HepG2 (cell line): ENCODE results near the gene UPK1B. TPM values are rescaled to one million over a fixed set of nuclear protein-coding genes. Genes with fewer than 3 reads are reported as not detected.

ENCODE experiments used
- ATAC-seq: fragments of 200-7000 bp; cut with Tn5 transposase; 3 replicates; pipeline ENCODE4 v1.9.1; 2020; ENCODE audit warnings: mild to moderate bottlenecking, moderate library complexity
- BruUV-seq: library from RNA; stranded (reverse); fragments of 400-500 nt; replicated peaks from 2 replicates; lab custom pipeline; 2021; lab: Mats Ljungman, UMichigan
- CTCF ChIA-PET: fragments of 300-600 bp; formaldehyde crosslinking; extraction: SDS; loops from one replicate; lab custom pipeline; 2021; ENCODE audit warnings: low total read pairs, inconsistent platforms, low intra/inter-chr PET ratio; lab: Yijun Ruan, JAX
- POLR2A ChIA-PET: fragments of 350-600 bp; sonication (Branson Sonifier 250); formaldehyde crosslinking; loops from one replicate; lab custom pipeline; 2020; ENCODE audit warnings: antibody characterized with exemption, inconsistent platforms; lab: Yijun Ruan, JAX
- DNase-seq: peaks from one replicate; pipeline ENCODE4 v3.0.0-alpha.2; 2015; ENCODE audit warnings: low spot score
- FAIRE-seq: peaks from 3 replicates; lab custom pipeline; 2011; peaks lifted over from hg19 to GRCh38; lab: Jason Lieb, UNC
- H2AFZ ChIP-seq: one replicate; pipeline ENCODE4 v1.6.1; 2011; ENCODE audit warnings: low read length, inconsistent platforms
- H3K27ac ChIP-seq: fragments of 300-600 bp; 3 replicates; pipeline ENCODE4 v1.8.0; 2011; ENCODE audit warnings: mixed run types, mild to moderate bottlenecking, mixed read lengths, low read length, inconsistent platforms; ENCODE audit not compliant: insufficient read depth; ENCODE audit errors: extremely low read length
- H3K27me3 ChIP-seq, 2 experiments: fragments of 200-600 bp in 1 of 2; 2 replicates in 1 of 2; 3 replicates in 1 of 2; pipeline versions ENCODE4 v1.6.0 to v1.8.0; 2011; ENCODE audit warnings: low read length in 2 of 2, mild to moderate bottlenecking in 2 of 2, moderate library complexity in 2 of 2, inconsistent platforms in 1 of 2; ENCODE audit not compliant: insufficient read depth in 2 of 2, control insufficient read depth in 1 of 2
- H3K36me3 ChIP-seq, 2 experiments: fragments of 200-600 bp in 1 of 2; replicated peaks in 1 of 2; 2 replicates in 1 of 2; 3 replicates in 1 of 2; pipeline versions ENCODE4 v1.5.1 to v1.8.0; 2011; ENCODE audit warnings: low read length in 2 of 2, inconsistent platforms in 1 of 2; ENCODE audit not compliant: insufficient read depth in 2 of 2, control insufficient read depth in 1 of 2
- H3K4me1 ChIP-seq: 2 replicates; pipeline ENCODE4 v1.5.1; 2012; ENCODE audit warnings: low read length, inconsistent platforms; ENCODE audit not compliant: insufficient read depth
- H3K4me2 ChIP-seq: 2 replicates; pipeline ENCODE4 v1.6.0; 2011; ENCODE audit warnings: low read depth, low read length, inconsistent platforms
- H3K4me3 ChIP-seq, 3 experiments: fragments of 200-600 bp in 1 of 3; sonication (generic), shearing (Covaris generic) in 1 of 3; replicated peaks in 1 of 3; 2 replicates each; pipeline ENCODE4 v1.5.1; 2011 to 2016; ENCODE audit warnings: low read length in 3 of 3, inconsistent platforms in 2 of 3, low read depth in 2 of 3, mild to moderate bottlenecking in 2 of 3, control low read depth in 1 of 3, mixed read lengths in 1 of 3; ENCODE audit not compliant: insufficient read depth in 1 of 3
- H3K79me2 ChIP-seq: one replicate; pipeline ENCODE4 v1.6.1; 2011; ENCODE audit warnings: low read length, inconsistent platforms; ENCODE audit not compliant: insufficient read depth
- H3K9ac ChIP-seq: 2 replicates; pipeline ENCODE4 v1.6.0; 2011; ENCODE audit warnings: mild to moderate bottlenecking, low read depth, low read length, inconsistent platforms; ENCODE audit not compliant: insufficient read depth
- H3K9me3 ChIP-seq: 2 replicates; pipeline ENCODE4 v1.5.1; 2012; ENCODE audit warnings: mild to moderate bottlenecking, low read length
- H4K20me1 ChIP-seq: 2 replicates; pipeline ENCODE4 v1.6.0; 2011; ENCODE audit warnings: inconsistent platforms, mild to moderate bottlenecking, low read length, moderate library complexity; ENCODE audit not compliant: insufficient read depth
- ERF ChIP-seq: IDR thresholded peaks from 2 replicates; pipeline ENCODE4 v1.6.1; 2018; ENCODE audit warnings: missing biosample characterization, missing genetic modification reagents
- KDM5A ChIP-seq: fragments of 200-600 bp; sonication (generic); IDR thresholded peaks from 2 replicates; pipeline ENCODE4 v1.7.0; 2018; ENCODE audit warnings: antibody characterized with exemption, mild to moderate bottlenecking, low read length, borderline replicate concordance
- KDM5B ChIP-seq: sonication (generic); formaldehyde crosslinking; IDR thresholded peaks from 2 replicates; pipeline ENCODE4 v1.4.0; 2020; ENCODE audit warnings: missing genetic modification reagents, mild to moderate bottlenecking, borderline replicate concordance
- PHF21A ChIP-seq: sonication (generic); formaldehyde crosslinking; IDR thresholded peaks from 2 replicates; pipeline ENCODE4 v1.5.0; 2020; ENCODE audit warnings: mild to moderate bottlenecking, missing genetic modification reagents
- ZNF317 ChIP-seq: sonication (generic); formaldehyde crosslinking; IDR thresholded peaks from 2 replicates; pipeline ENCODE4 v1.5.0; 2020; ENCODE audit warnings: mild to moderate bottlenecking, missing genetic modification reagents
- ZNF724P ChIP-seq: sonication (generic); formaldehyde crosslinking; IDR thresholded peaks from 2 replicates; pipeline ENCODE4 v1.8.0; 2022; ENCODE audit warnings: missing genetic modification reagents, borderline replicate concordance
- ZNF841 ChIP-seq: sonication (generic); formaldehyde crosslinking; IDR thresholded peaks from 2 replicates; pipeline ENCODE4 v1.8.1; 2023; ENCODE audit warnings: missing genetic modification reagents, borderline replicate concordance
- WGBS: methylation state at CpG from one replicate; pipeline ENCODE4 v1.1.6; 2017; ENCODE audit warnings: low lambda C conversion rate; 5-methylcytosine and 5-hydroxymethylcytosine counted together
- in situ Hi-C: cut with HindIII; loops from 2 replicates; pipeline ENCODE4 v1.10.0; 2017; ENCODE audit warnings: low pct_unique_long_range_greater_than_20kb; ENCODE audit not compliant: extremely low pct_ligation_motif_present
- intact Hi-C: fragments of 100-400 bp; cut with micrococcal nuclease; formaldehyde crosslinking; loops from one replicate; pipeline ENCODE4 v1.10.0; 2022; ENCODE audit not compliant: unreplicated experiment
- polyA plus RNA-seq, 8 experiments: library from polyadenylated mRNA; depleted of rRNA in 3 of 8; stranded (reverse) in 7 of 8; unstranded in 1 of 8; fragments of >200 nt; fragmentation: Illumina TruSeq in 4 of 8; extraction: Trizol in 4 of 8; gene quantifications; 2 replicates each; pipeline versions ENCODE4 v1.2.1 to v1.2.3, GENCODE V29; 2011 to 2016; ENCODE audit warnings: low read depth in 4 of 8, missing spikeins in 1 of 8, mixed read lengths in 1 of 8; ENCODE audit not compliant: insufficient read depth in 1 of 8
- total RNA-seq, 5 experiments: library from RNA; depleted of rRNA; stranded (reverse); fragments of >200 nt; fragmentation: Illumina TruSeq; extraction: Trizol; gene quantifications; 2 replicates each; pipeline ENCODE4 v1.2.3, GENCODE V29; 2016; ENCODE audit warnings: low read depth in 1 of 5
- TF ChIP-seq, protein P1 (sequence below): sonication (generic); formaldehyde crosslinking; IDR thresholded peaks from 2 replicates; pipeline ENCODE4; 2020; ENCODE audit warnings: missing genetic modification reagents, mild to moderate bottlenecking, borderline replicate concordance
- TF ChIP-seq, protein P2 (sequence below): sonication (generic); formaldehyde crosslinking; conservative IDR thresholded peaks from 2 replicates; pipeline ENCODE4 v1.4.0; 2020; ENCODE audit warnings: missing genetic modification reagents
- TF ChIP-seq, protein P3 (sequence below): sonication (generic); formaldehyde crosslinking; IDR thresholded peaks from 2 replicates; pipeline ENCODE4 v1.4.0; 2020; ENCODE audit warnings: missing genetic modification reagents

UPK1B gene
- total and polyA plus RNA-seq, 2 of the 13 experiments (the other 11 are each of a cell fraction or from before 2014, with no cell fraction given): not detected

DNA sequence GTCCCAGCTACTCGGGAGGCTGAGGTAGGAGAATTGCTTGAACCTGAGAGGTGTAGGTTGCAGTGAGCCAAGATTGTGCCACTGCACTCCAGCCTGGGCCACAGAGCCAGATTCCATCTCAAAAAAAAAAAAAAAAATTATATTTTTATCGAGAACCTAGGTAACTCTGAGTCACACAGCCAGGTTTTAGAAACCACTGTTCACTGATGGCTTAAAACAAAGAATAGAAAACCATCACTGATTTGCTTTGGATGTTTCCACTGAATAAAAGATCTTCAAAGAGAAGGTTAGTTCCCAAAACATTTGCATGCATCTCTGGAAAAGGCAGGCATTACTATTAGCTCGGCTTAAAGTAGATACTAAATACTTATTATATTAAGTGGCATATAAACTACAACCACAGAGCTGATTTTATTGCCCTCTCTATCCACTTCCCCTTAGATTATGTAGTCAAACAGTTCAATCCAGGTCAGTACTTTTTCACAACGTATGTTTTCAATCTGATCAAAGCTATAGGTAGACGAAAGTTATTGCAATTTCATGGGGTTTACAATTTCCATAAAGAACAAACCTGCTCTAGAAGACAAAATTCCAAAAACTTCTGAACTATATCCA, 65.9 kb downstream of the UPK1B start:
- 19% methylated on average over 5 of the region's 5 CpGs for WGBS
- Histone ChIP-seq H3K9me3 (no peaks in the 10 kb centered on the region), H3K27me3 (no peaks in the 10 kb centered on the region), H3K27ac (peak overlapping the region; percentile 98), H4K20me1 (no peaks in the 10 kb centered on the region), H3K4me2 (peak overlapping the region; percentile 95), H2AFZ (no peak overlapping the region), H3K79me2 (peaks cover 19% of the 10 kb centered on the region), H3K36me3 (peaks cover 0 to 18% of the 10 kb centered on the region in 2 experiments; a peak in 4 of 5 replicates), H3K4me3 (peak overlapping the region; percentile 72 to 85 (median 82); a peak in 5 of 6 replicates), H3K9ac (peak overlapping the region; percentile 81), H3K4me1 (peaks cover 20% of the 10 kb centered on the region)
- FAIRE-seq (no peak), ATAC-seq (no peak), DNase-seq (no peak)
- TF ChIP-seq ZNF317: 0 out of 2 replicates have a peak, but pooled peaks have one; percentile 3
- TF ChIP-seq, protein P1, sequence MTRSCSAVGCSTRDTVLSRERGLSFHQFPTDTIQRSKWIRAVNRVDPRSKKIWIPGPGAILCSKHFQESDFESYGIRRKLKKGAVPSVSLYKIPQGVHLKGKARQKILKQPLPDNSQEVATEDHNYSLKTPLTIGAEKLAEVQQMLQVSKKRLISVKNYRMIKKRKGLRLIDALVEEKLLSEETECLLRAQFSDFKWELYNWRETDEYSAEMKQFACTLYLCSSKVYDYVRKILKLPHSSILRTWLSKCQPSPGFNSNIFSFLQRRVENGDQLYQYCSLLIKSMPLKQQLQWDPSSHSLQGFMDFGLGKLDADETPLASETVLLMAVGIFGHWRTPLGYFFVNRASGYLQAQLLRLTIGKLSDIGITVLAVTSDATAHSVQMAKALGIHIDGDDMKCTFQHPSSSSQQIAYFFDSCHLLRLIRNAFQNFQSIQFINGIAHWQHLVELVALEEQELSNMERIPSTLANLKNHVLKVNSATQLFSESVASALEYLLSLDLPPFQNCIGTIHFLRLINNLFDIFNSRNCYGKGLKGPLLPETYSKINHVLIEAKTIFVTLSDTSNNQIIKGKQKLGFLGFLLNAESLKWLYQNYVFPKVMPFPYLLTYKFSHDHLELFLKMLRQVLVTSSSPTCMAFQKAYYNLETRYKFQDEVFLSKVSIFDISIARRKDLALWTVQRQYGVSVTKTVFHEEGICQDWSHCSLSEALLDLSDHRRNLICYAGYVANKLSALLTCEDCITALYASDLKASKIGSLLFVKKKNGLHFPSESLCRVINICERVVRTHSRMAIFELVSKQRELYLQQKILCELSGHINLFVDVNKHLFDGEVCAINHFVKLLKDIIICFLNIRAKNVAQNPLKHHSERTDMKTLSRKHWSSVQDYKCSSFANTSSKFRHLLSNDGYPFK: no peak
- ChIA-PET CTCF (no interaction called here), POLR2A (interaction anchor here (0.9 kb wide), 1 partner anchor 437 kb away, joined by 3 read pairs; no protein-coding TSS in a partner anchor)
- in situ Hi-C loops (no loop called here), intact Hi-C loops (no loop called here)
- BruUV-seq: TSS peak; percentile 62

DNA sequence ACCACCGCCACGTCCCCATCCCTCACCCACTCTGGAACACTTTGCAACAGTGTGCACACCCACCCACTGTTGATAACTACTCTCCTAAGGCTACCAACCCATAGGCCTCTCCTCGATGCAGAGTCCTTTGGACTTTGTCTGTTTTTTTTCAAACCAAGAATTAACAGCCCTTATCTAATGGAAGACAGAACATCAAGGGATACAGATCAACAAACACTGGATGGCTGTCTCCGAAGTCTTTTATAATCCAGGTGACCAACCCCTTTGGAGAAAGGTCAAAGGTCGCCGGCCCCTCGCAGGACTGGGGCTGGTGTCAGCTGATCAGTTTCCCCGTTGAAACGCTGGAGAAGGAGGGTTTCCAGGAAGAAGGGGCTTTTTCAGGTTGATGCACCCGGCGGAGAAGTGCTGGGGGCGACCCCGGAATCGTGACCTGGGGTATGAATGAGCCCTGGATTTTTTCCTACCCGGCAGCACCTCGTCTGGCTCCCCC, 66.7 kb downstream of the UPK1B start:
- peaks cover 20% of the 10 kb centered on the region for H3K4me1 ChIP-seq
- peak overlapping the region; percentile 72 to 85 (median 82) for H3K4me3 ChIP-seq
- peak overlapping the region; percentile 81 for H3K9ac ChIP-seq
- H3K36me3 ChIP-seq: peaks cover 0 to 11% of the 10 kb centered on the region in 2 experiments; a peak in 4 of 5 replicates
- peak; percentile 77 for DNase-seq
- no peaks in the 10 kb centered on the region for H3K27me3 ChIP-seq
- peak; percentile 58 for ATAC-seq
- H2AFZ ChIP-seq: no peak overlapping the region
- H3K4me2 ChIP-seq: peak overlapping the region; percentile 95
- intact Hi-C loops (loop anchor here (2.0 kb wide), 1 partner anchor 357 kb away; no protein-coding TSS in a partner anchor), in situ Hi-C loops (no loop called here)
- BruUV-seq: no TSS peak
- H4K20me1 ChIP-seq: no peaks in the 10 kb centered on the region
- FAIRE-seq: peak; percentile 87
- under 1% methylated on average over 9 of the region's 16 CpGs for WGBS
- peaks cover 19% of the 10 kb centered on the region for H3K79me2 ChIP-seq
- CTCF ChIA-PET: interaction anchor here (2.5 kb wide), 1 partner anchor 95 kb away, joined by 18 read pairs; the partner anchor contains the start of gene TEX55
- H3K27ac ChIP-seq: peak overlapping the region; percentile 98
- POLR2A ChIA-PET: interaction anchor here (0.9 to 2.1 kb wide), 10 partner anchors 13 to 1109 kb away, joined by 3 to 18 read pairs (median 4); partner anchors contain the start of genes LRRC58, POGLUT1, TIMMDC1 and TMEM39A
- no peaks in the 10 kb centered on the region for H3K9me3 ChIP-seq
- TF ChIP-seq KDM5B (CRISPR knock-in tag) (no peak), ERF (CRISPR knock-in tag) (no peak), ZNF841 (no peak), KDM5A (peak; percentile 21; the same call in 1 of the 2 replicates), ZNF724P (CRISPR knock-in tag) (0 out of 2 replicates have a peak, but pooled peaks have one; percentile 10), PHF21A (CRISPR knock-in tag) (0 out of 2 replicates have a peak, but pooled peaks have one; percentile 15)
- TF ChIP-seq, protein P2, sequence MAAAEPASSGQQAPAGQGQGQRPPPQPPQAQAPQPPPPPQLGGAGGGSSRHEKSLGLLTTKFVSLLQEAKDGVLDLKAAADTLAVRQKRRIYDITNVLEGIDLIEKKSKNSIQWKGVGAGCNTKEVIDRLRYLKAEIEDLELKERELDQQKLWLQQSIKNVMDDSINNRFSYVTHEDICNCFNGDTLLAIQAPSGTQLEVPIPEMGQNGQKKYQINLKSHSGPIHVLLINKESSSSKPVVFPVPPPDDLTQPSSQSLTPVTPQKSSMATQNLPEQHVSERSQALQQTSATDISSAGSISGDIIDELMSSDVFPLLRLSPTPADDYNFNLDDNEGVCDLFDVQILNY: no peak
- TF ChIP-seq, protein P3, sequence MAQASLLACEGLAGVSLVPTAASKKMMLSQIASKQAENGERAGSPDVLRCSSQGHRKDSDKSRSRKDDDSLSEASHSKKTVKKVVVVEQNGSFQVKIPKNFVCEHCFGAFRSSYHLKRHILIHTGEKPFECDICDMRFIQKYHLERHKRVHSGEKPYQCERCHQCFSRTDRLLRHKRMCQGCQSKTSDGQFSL (CRISPR knock-in tag): no peak
